ENCODE results near the gene FGF14.

- TF ChIP-seq, protein P1, sequence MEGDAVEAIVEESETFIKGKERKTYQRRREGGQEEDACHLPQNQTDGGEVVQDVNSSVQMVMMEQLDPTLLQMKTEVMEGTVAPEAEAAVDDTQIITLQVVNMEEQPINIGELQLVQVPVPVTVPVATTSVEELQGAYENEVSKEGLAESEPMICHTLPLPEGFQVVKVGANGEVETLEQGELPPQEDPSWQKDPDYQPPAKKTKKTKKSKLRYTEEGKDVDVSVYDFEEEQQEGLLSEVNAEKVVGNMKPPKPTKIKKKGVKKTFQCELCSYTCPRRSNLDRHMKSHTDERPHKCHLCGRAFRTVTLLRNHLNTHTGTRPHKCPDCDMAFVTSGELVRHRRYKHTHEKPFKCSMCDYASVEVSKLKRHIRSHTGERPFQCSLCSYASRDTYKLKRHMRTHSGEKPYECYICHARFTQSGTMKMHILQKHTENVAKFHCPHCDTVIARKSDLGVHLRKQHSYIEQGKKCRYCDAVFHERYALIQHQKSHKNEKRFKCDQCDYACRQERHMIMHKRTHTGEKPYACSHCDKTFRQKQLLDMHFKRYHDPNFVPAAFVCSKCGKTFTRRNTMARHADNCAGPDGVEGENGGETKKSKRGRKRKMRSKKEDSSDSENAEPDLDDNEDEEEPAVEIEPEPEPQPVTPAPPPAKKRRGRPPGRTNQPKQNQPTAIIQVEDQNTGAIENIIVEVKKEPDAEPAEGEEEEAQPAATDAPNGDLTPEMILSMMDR (IDR thresholded peaks at IDR 0.05; ENCODE audit: poor library complexity) = no peak
- TF ChIP-seq EZH2 (IDR thresholded peaks at IDR 0.05; ENCODE audit: borderline replicate concordance) = no peak
These were observed 524.9 kb downstream of the FGF14 start for GRCh38 chr13:101876951-101877350.
